ENCODE results near the gene CD52.

The CD52 gene, protein sequence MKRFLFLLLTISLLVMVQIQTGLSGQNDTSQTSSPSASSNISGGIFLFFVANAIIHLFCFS

DNA sequence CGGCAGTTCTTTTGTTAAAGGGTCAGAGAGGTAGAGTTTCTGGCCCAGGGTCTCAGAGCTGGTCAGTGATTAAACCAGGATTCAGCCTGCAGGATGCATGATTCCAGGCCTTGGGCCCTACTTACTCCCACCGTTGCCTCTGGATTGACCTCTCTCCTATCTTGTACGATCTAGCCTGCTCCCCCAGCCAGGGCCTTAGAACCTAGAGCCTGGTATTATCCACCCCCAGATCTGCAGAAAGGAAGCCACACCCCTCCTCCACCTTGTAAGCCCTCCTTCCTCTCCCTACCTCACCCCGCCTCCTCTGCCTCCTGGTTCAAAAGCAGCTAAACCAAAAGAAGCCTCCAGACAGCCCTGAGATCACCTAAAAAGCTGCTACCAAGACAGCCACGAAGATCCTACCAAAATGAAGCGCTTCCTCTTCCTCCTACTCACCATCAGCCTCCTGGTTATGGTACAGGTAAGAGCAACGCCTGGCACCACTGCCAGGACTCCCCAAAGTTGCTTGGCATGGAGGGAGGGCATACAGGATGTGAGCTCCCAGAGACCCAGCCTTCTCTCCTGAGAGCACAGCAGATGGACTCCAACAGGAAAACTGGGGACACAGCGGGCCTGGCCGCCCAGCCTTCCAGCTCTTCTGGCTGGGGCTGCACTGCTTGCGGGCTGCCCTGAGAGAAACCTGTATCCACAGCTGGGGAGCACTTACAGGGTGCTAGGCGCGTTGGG lies at the start of gene CD52:
Gene CD52, plus strand, starts transcription at position 347 of the 726 bp plus-strand sequence. Its CDS starts 60 bp downstream, at position 407.
- no peak for DNase-seq

DNA sequence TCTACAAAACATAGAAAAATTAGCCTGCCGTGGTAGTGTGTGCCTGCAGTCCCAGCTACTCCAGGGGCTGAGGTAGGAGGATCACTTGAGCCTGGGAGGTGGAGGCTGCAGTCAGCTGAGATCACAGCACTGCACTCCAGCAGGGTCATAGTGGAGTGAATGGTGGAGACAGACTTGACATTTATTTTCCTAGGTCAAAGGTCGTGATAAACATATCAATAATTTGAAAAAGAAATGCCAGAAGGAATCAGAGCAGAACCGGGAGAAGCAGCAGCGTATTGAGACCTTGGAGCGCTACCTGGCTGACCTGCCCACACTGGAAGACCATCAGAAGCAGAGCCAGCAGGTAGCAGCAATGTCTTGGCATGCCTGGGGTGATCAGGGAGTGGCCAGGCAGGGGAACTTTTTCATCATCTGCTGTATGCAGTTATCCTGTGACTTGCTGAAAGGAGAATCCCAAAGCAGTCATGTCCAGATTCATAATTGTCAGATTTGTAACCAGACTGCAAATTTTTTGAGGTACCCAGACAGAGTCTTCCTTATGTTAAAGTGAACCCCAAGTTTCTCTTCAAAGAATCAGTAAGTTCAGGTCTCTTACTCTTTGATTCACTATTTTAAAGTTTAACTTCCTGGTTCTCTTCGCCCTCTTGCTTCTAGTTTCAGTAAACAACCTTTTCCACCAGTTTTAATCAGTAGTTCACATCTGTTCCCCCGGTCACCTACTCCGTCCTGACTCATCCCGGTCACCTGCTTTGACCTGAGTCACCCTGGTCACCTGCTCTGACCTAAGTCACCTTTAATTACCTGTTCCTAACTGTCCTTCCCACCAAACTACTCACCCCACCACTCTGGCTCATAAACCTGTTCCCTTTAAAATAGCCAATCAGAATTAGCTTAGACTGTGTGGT lies 49.2 kb upstream of the CD52 start:
- DNase-seq = no peak

DNA sequence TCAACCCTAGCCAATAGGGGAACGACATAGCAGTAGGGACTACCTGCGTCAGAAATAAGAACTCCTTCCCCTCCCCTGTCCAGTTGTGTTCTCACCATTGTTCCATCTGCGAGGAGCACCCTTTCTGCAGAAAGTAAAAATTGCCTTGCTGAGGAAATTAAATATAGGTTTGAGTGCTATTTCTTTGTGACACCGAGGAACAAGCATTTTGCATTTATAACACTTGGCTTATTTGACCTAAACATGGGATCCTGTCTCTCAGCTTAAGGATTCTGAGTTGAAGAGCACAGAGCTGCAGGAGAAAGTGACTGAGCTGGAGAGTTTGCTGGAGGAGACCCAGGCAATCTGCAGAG lies 48.6 kb upstream of the CD52 start:
- no peak for DNase-seq

DNA sequence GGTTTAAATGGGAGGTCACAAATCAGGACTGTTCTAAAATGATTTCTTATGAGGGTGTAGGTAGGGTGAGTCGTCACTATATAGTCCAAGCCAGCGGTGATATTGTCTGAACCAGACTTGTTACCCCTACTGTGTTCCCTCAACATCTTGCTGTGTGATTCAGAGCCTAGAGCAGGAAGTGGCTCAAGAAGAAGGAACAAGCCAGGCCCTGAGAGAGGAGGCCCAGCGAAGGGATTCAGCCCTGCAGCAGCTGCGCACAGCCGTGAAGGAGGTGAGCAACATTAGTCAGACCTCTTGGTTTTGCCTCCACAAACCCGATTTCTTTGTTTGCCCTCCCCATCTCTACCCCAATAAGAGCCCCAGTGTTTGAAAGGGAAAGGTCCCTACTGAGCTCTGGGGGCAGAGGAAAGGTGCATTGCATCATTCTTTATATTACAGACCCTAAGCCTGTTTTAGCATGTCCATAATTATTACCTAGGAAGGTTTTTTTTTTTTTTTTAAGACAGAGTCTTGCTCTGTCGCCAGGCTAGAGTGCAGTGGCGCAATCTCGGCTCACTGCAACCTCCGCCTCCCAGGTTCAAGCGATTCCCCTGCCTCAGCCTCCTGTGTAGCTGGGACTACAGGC lies 42.8 kb upstream of the CD52 start:
- DNase-seq = no peak

DNA sequence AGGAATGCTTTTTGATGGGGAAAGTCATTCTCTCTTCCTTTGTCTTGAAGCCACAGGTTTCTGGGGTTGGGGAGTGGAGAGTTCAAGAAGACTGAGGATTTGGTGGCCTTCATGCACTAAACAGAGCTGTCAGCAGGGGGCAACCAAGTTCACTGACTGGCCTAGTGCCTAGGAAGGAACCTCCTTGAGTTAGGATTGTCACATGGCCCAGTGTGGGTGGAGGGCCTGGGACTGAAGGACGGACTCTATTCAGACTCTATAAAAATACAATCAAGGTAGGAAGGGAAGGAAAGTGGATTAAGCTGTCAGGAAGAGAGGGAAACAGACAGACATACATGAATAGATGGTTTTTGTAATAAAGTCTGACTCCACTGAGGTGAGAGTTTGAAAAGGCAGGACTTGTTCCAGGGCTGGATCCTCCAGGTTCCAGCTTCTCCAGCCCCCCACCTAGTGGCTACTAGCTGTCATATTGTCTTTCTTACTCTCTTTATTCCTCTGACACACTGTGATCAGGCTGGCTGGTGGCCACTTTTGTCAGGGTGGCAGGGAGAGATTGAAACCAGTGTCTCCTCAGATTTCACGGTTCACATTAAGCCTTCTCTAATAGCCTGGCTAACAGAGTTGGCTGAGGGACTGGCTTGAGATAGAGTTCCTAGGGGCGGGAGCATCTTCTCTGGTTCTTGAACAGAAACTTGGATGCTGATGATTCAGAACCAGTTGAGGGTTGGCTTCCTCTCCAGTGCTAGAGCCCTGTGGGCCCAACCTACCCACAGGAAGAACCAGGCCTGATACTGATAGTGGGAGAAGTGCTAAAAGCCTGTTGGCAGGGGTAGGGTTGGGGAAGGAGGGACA lies 42.0 kb upstream of the CD52 start:
- peak; percentile 38 for DNase-seq

DNA sequence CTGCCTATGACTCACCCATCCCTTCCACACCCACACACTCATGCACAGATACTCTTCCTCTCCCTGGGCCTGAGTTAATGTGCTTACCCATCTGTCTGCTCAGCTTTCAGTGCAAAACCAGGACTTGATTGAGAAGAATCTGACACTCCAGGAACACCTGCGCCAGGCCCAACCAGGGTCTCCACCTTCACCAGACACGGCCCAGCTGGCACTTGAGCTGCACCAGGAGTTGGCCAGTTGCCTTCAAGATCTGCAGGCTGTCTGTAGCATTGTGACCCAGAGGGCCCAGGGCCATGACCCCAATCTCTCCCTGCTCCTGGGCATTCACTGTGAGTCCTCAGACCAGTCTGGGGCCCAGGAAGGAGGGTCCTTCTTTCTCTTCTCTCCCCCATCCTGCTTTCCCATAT lies 41.3 kb upstream of the CD52 start:
- DNase-seq = no peak

DNA sequence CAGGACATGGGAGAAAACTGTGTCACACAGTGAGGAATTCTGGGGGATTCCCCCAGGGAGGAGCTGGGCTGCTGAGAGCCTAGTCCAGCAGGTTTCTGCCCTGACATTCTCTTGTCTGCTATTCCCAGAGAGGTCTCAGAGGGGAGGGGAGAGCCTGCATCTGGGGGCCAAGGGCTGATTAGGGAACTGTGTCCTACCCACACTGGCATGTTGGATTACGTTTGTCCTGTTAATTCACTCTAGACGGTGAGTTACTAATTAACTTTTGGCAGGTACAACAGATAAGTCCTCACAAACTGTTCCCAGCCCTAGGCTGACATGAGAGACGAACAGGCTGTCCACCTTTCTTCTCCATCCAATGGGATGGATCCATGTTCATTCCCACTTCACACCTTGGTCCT lies 40.5 kb upstream of the CD52 start:
- no peak for DNase-seq

DNA sequence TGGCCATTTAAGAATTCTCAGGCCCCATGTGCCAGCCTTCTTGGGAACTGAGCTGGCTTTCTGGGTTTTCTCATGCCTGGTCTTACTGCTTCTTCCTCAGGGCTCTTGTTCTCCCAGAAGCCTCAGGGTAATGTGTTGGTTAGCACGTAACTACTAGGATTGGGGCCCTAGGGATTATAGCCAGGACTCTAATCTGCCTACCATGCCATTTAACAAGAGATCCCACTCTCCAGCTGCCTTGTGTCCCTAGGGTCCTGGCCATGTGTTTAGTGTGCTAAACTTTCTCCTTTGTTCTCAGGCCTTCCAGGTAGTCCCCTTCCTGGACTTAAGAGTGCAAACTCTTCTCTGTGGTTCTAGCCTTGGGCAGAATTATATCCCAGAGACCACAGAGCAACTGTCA lies 40.0 kb upstream of the CD52 start:
- DNase-seq = no peak

DNA sequence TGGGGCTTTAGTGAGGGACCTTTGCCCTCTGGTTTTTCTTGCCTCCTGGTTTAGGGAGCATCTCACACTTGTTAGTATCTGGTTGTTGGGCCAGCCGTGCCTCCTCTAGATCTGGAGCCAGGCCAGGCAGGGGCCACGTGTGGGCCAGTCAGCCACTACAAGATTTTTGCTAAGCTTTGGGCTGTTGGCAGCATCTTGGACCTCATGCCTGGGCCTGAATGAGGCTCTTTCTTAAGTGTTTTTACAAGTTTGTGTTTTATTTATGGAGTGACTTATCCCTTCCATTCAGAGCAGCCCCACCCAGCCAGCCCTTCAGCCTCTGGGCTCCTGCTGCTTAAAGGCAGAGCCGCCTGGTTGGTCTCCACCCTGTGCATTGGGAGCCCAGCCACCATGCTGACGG lies 39.5 kb upstream of the CD52 start:
- no peak for DNase-seq

DNA sequence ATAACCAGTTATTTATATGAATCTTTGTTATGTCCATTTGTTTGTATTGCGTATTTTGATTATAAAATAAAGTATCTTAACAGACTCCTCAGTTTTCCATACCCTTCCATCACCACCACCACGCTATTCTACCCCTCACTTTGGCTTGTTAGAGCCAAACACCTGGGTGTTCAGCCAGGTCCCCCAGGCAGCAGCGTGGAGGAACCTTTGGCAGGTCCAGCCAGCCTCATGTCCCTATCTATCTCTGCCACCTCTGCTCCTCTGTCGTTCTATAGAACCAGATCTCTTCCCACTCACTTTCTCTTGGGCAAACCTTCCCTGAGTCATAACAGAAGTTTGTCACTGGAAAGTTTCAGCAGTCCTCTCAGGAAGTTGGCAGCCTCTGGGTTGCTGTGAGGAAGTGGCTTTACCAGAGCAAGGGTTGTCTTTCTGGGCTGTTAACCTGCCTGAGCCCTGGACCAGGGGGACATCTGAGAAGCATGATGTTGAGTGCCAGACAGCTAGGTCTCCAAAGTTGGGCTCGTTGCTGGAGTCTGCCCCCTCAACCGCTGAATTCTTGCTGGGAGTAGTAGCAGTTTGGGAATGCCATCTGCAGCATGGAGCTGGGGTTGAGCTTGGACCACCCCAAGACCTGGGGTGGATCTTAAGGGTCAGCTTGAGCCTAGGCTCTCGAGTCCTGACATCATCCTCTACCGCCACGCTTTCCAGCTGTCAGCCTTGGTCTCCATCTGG lies 38.9 kb upstream of the CD52 start:
- no peak for DNase-seq

DNA sequence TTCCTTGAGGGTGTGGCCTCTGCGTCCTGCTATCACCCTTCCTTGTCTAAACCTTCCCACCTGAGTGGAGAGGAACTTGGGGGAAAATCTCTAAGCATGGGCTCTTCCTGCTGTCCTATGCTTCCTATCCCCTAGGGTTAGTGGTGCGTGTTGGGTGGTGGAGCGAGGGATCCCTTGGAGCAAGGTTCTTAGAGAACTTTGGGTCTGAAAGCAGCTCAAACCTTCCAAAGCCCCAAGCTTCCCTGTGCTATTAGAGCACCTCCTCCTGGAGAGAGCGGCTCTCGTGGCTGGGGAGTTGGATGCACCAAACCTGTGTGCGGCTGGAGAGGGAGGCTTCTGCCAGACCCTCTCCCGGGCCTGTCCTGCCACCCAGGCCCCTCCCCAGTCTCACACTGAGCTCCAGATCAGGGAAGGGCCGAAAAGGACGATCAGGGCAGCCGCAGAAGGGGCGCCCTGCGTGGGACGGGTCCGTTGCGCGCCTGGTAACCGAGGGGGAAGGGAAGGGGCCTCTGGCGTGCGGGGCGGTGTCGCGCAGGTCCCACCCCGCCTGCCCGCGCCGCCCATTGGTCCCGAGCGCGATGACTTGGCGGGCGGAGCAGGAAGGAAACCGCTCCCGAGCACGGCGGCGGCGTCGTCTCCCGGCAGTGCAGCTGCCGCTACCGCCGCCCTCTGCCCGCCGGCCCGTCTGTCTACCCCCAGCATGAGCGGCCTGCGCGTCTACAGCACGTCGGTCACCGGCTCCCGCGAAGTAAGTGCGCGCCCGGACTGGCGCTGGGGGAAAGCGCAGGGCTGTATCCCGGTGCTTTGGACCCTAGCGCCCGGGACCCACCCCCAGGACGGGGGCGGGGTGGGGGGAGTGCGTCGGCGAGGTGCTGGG lies 38.1 kb upstream of the CD52 start, which contains the start of gene SH3BGRL3:
Gene SH3BGRL3, plus strand, starts transcription at position 631 of the 877 bp plus-strand sequence. Its CDS starts 70 bp downstream, at position 701.
- DNase-seq = peak; percentile 78

DNA sequence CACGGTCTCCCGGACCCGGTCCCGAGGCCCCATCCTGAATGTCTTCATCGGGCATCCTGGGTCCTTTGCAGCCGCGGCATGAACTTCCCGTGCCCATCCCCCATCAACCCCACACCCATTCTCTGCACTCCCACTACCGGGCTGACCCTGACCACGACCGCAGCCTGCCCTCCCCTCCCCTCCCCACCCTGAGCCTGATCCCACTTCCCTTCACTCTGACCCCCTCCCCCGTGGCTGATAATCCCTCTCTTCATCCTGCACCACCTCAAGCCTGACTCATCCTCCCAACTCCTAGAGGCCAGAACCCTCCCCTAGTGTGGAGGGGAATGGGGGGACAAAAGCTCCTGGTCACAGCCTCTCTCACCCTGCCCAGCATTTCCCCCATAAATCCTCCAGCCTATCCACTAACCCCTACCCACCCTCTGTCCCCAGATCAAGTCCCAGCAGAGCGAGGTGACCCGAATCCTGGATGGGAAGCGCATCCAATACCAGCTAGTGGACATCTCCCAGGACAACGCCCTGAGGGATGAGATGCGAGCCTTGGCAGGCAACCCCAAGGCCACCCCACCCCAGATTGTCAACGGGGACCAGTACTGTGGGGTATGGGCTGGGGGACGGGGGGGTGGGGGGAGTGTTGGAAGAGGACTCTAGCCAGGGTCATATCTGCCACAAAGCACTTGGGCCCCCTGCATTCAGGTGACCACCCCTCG lies 37.3 kb upstream of the CD52 start:
- no peak for DNase-seq

DNA sequence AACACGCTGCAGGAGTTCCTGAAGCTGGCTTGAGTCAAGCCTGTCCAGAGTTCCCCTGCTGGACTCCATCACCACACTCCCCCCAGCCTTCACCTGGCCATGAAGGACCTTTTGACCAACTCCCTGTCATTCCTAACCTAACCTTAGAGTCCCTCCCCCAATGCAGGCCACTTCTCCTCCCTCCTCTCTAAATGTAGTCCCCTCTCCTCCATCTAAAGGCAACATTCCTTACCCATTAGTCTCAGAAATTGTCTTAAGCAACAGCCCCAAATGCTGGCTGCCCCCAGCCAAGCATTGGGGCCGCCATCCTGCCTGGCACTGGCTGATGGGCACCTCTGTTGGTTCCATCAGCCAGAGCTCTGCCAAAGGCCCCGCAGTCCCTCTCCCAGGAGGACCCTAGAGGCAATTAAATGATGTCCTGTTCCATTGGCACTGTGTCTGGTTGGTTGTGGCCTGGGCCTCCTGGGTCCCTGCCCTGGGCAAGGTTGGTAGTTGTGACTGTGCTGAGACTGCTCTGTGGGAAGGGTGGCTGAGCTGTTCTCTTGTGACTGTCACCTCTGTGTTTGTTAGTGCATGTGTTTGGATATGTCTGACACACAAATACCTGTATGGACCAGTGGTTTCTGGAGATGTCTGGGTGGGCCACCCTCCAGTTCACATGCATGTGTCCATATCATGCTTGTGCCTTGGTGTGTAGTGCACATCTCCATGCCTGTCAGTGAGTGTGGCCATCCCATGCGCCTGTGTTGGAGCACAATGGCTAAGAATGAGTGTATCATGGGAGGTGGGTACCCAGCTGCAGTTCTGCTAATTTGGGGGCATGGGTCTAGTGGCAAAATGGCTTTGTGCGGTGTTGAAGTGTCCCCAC lies 36.4 kb upstream of the CD52 start:
- no peak for DNase-seq

DNA sequence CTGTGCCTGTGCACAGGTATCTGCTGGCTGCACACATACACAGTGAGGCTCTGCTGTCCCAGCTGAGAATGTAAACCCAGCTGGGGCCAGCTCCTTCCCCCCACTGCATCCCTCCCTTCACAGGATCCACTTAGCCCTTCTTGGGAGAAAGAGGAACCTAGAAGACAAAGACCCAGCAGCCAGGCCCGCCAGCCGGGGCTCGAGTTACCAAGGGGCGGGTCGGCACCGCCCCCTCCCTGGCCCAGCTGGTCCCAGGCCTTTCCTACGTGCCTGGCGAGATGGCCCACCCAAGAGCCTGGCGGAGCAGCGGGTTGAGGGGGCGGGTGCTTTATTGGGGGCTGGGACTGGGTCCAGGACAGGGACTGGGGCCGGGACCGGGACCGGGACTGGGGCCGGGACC lies 35.8 kb upstream of the CD52 start:
- DNase-seq = no peak

DNA sequence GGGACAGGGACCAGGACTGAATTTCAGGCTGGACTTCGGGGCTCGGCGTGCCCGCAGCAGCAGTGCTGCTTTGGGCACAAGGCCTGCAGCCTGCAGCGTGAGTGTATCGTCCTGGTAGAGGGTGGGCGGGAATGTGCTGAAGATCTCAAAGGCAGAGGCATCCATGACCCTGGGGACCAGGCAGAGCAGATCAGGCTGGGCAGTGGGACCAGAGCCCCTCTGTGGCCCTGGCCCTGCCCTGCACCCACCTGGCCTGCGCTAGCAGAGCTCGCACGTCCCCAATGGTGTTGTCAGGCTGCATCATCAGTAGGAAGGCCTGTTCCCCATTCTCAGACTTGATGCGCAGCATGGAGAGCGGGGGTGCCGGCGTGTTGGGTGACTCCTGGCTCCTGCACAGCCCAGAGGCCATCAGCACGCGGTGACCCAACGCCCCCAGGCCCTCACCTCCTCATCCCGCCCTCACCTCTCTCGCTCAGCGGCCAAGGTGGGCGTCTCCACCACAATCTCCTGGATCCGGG lies 35.3 kb upstream of the CD52 start:
- DNase-seq = no peak

DNA sequence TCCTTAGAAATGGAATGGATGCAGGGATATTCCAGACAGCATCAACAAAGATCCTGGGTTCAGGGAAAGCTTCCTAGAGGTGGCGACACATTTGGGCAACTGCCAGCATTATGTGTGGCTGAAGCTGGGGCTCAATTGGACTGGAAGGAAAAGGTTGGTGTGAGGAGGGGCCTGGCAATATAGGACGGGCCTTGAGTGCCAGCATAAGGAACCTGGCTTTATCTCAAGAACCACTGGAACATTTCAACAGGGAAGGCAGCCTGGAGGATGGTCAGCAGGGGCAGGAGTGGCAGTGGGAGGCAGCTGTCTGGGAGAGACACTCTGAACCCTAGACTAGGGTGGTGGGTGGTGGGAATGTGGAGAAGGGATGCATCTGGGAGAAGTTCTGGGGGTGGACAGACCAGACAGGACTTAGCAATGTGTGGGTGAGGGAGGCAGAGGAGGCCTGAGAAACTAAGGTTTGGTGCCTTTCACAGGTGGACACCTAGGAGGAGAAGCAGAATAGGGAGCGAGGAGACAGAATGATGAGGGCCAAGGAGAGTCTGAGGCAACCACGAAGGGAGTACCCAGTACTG lies 34.4 kb upstream of the CD52 start:
- DNase-seq = no peak

DNA sequence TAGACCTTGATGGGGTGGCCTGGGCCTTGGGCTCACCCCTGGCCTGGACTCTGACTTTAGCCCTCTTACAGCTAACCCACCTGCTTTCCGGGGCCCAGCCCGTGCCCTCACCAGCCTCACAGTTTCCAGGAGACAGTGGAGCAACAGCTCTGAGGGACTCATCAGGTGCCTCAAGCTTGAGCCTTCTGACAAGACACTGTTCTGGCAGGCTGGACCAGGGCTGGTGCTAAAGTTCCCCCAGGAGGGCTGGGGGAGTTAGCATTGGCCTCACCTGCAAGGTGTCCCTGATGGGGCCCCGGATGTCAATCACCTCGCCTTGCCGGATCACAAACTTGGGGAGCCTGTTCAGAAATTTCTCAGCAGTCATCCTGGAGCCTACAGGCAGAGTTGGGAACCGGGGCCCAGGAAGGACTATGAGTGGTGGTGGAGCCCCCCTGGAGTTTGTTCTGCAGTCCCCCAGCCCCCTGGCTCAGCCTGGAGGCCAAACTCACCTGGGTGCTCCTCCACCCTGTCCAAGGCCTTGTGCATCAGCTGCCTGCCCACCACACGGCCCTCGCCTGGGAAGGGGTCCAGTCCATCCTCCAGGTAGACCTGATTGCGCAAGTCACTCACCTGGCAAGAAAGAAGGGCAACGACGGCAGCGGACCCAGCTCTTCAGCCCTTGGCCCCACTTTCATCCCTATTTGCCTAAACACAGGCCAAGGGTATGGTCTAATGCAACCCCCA lies 33.7 kb upstream of the CD52 start:
- no peak for DNase-seq

Data from NCI-H1092 treated with DMSO at 0.1 percent for 48 hours (cell line).